Activated CD4-positive, alpha-beta T cell treated with anti-CD3 and anti-CD28 coated beads, Interleukin-2, amount 50 U/mL, for 1 hour (primary cell): ENCODE measurements around the gene PRPSAP1.
"Not testable (repeated sequence)": the region's sequence is repeated elsewhere in the genome, so short reads cannot be mapped to it uniquely, and the experiment has no call there.

Experiments used
- DNase-seq: peaks from one replicate; pipeline ENCODE4 v3.0.0-alpha.2; 2020

Gene PRPSAP1

DNA sequence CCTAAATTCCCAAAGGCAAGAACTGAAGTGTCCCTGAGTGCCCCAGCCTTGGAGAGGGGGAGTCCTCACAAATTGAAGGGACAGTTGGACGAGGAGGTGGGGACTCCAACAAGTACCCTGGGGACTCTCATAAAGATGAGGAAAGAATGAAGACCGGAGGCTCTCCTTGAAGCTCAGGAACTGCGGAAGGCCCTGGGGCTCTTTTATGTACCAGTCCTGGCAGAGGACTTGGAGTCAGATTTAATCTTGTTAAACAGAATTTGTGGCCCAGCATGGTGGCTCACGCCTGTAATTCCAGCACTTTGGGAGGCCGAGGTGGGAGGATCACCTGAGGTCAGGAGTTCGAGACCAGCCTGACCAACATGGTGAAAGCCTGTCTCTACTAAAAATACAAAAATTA lies 6.1 kb upstream of the PRPSAP1 start:
- not testable (repeated sequence) for DNase-seq

DNA sequence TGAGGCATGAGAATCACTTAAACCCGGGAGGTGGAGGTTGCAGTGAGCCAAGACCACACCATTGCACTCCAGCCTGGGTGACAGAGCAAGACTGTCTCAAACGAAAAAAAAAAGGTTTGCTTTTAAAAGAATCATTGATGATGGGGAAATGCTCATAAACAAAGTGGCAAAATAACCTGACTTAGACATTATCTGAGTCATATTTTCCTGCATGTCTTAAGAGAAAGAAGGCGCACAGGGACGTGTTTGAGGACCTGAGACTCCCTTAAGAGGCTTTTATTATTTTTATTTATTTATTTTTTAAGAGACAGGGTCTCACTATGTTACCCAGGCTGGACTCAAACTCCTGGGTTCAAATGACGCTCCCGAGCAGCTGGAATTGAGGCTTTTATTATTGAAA lies 5.7 kb upstream of the PRPSAP1 start:
- no peak for DNase-seq

DNA sequence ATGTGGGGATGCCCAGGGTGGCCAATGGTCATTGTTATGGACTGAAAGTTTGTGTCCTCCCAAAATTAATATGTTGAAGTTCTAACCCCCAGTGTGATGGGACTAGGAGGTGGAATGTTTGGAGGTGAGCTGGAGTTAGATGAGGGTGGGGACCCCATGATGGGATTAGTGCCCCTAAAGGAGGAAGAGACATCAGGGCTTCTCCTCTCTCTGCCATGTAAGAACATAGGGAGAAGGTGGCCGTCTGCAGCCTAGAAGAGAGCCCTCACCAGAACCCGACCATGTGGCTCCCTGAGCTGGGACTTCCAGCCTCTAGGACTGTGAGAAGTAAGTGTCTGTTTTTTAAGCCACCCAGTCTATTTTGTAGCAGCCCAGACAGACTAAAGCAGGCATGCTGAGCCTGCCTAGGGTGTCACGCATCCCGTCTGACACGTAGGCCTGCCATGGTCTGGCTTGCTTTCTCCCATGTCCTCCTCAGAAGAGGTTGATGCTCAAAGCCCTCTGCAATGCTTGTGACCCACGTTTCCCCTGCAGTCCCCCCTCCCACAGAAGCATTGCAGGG lies 4.0 kb upstream of the PRPSAP1 start:
- DNase-seq = no peak

DNA sequence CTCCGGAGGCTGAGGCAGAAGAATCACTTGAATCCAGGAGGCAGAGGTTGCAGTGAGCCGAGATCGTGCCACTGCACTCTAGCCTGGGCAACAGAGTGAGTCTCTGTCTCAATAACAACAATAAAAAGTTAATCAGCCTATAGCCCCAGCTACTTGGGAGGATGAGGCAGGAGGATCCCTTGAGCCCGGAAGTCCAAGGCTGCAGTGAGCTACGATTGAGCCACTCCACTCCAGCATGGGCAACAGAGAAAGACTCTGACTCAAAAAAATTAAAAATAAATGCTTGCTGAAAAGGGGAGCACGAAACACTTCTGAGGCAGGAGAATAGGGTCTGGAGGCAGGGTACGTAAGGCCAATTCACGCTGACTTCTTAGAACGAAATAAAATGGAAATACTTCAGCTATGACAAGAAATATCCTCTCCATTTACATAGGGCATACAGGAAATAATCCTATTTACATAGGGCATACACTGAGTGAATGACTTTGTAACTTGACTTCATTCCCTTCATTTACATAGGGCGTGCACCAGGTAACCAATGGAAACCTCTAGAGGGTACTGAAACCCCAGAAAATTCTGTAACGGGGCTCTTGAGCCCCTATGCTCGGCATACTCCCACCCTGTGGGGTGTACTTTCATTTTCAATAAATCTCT lies 3.2 kb upstream of the PRPSAP1 start:
- no peak for DNase-seq

DNA sequence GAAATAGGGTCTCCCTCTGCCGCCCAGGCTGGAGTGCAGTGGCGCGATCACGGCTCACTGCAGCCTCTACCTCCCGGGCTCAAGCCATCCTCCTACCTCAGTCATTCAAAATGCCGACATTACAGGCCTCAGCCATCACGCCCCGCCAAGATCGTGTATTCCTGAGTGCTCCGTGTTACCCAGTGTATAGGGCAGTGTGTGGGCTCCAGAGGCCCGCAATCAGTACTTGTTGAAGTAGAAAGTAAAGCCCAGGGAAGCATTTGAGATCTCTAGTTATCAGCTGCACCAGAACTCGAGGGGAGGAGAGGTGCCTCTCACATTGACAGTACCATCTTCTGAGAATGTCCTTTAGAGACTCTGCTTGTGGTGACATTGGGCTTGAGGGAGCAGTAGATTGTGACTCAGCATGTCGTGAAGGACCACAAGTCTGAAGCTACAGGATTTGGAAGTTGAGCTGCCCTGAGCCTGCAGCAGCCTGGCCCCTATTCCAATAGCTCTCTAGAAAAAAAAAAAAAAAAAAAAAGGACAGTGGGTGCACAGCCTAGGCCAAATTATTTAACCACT lies 1.1 kb upstream of the PRPSAP1 start:
- no peak for DNase-seq

DNA sequence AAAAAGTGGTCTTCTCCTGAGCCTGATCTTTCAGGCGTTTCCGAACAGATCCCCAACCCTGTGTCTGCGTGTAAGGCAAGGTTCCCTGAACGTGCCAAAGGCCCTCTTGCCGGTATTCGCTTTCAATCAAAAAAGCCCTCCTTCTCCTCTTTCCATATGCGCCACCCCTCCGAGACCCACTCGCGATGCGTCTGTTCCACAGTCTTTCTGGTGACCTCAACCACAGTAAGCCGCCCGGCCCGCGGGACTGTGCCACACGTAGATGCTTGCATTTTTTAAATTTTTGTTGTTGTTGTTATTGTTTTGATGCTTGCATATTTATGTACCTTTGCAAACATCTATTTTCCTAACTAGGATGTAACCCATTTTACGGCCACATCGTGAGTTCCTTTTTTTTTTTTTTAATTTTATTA lies 607 bp upstream of the PRPSAP1 start:
- no peak for DNase-seq

DNA sequence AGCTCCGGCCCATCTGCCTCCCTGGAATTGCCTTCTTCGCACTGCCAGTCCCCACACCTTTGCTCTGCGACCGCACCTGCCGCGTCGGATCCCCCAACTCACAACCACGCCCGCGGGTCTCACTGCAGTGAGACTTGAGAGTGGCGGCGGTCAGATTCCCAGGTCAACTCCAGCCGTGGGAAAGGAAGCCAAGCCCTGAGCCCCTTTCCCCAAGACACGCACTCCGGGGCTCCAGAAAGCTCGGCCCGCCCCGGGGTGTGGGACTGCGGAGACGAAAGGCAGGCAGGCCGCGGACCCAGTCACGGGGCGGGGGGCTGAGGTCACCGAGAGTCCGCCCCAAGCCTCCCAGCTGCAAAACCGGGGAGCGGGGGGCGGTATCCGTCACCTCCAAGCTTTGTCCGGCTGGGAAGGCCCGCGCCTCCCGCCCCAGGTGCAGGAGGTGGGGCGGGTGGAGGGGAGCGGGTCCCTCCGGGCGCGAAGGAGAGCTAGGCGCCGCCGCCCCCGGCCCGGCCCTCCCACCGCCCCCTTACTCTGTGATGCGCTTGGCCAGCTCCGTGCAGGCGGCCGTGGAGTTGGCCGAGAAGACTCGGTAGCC lies 615 bp downstream of the PRPSAP1 start:
- no peak for DNase-seq

DNA sequence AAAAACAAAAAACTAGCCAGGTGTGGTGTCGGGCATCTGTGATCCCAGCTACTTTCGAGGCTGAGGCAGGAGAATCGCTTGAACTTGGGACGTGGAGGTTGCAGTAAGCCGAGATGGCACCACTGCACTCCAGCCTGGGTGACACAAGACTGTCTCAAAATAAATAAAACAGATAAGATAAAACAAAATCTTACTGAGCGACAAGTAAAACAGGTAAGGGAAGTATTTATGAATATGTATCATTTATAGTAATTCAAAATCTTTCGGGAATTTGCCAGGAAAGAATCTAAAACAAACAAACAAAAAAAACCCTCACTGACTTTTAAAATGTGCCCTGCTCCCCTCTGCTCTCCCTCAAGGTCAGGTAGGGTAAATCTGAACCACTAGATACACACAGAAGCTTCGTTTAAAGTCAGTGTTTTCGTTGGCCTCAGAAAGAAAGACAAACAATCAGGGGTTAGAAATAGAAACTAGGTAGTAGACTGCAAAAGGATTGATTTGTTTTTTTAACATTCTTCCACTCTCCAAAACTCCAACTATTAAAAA lies 2.1 kb downstream of the PRPSAP1 start:
- DNase-seq = no peak

DNA sequence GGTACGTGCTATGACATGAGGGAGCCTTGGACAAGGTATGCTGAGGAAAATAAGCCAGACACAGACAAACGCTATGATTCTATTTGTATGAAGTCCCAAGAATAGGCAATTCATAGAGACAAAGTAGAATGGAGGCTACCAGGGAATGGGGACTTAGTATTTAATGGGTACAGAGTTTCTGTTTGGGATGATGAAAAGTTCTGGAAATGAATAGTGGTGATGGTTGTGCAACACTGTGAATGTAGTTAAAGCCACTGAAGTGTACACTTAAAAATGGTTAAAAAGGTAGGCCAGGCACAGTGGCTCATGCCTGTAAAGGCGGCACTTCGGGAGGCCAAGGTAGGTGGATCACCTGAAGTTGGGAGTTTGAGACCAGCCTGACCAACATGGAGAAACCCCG lies 3.3 kb downstream of the PRPSAP1 start:
- no peak for DNase-seq

DNA sequence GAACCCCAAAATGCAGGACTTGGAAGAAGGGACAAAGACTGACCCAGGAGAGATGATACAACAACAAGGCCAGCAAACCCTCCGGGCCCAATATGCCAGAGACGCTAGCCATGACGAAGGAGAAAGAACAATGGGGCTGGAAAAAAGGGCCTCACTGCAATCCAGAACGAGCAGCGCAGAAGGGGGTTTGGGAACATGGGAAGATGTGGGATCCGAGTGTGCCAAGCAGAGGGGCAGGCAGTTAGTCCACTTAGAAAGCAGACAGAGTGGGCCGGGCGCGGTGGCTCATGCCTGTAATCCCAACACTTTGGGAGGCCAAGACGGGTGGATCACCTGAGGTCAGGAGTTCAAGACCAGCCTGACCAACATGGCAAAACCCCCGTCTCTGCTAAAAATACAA lies 6.8 kb downstream of the PRPSAP1 start:
- DNase-seq = not testable (repeated sequence)

DNA sequence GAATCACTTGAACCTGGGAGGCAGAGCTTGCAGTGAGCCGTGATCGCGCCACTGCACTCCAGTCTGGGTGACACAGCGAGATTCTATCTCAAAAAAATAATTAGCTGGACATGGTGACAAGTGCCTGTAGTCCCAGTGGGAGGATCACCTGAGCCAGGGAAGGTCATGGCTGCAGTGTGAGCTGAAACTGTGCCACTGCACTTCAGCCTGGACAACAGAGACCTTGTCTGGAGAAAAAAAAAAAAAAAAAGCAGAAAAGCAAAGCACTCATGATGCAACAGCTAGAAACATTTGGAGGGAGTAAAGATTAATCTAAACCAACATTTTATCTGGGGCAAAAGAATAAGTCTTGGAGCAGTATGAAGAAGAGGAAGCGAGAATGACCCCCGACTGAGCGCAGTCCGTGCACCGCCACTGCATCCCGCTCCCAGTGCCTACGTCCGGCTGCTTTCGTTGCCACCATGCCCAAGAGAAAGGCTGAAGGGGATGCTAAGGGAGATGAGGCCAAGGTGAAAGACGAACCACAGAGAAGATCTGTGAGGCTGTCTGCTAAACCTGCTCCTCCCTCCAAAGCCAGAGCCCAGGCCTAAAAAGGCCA lies 8.2 kb downstream of the PRPSAP1 start:
- no peak for DNase-seq

DNA sequence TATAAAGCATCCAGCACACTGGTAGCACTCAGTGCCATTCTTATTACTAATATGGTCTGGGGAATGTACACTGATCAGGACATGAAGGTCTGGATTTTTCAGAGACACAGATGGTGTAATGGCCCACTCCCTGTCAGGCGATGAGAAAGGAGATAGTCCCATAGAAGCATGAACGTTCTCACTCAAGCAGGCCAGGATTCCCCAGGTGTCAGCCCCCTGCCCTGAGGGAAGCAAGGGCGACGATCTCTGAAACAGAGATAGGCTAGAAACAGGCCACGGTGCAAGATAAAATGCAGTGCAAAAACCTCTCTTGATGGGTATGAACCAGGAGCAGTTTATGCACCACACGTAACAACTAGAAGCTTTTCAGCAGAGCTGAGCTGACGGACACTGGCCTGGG lies 10.6 kb downstream of the PRPSAP1 start:
- no peak for DNase-seq

DNA sequence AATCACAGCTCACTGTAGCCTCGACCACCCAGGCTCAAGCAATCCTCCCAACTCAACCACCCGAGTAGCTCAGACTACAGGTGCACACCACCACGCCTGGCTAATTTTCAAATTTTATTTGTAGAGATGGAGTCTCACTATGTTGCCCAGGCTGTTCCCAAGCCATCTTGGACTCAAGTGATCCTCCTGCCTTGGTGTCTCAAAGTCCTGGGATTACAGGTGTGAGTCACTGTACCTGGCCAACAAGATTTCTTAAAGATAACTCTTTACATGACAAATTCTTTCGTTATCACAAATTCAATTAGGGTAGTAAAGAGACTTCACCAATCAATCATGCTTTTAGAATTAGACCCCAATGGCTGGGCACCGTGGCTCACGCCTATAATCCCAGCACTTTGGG lies 12.4 kb downstream of the PRPSAP1 start:
- DNase-seq = no peak

DNA sequence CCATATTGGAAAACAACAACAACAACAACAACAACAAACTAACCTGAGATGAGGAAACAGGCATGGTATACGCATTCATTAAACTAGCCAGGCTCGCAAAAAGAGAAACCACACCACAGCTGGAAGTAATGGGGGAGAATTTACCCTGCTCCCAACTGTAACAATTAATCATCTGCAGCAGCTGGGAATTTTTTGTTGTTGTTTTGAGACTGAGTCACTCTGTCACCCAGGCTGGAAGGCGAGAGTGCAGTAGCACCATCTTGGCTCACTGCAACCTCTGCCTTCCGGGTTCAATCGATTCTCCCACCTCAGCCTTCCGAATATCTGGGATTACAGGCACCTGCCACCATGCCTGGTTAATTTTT lies 16.3 kb downstream of the PRPSAP1 start:
- no peak for DNase-seq

DNA sequence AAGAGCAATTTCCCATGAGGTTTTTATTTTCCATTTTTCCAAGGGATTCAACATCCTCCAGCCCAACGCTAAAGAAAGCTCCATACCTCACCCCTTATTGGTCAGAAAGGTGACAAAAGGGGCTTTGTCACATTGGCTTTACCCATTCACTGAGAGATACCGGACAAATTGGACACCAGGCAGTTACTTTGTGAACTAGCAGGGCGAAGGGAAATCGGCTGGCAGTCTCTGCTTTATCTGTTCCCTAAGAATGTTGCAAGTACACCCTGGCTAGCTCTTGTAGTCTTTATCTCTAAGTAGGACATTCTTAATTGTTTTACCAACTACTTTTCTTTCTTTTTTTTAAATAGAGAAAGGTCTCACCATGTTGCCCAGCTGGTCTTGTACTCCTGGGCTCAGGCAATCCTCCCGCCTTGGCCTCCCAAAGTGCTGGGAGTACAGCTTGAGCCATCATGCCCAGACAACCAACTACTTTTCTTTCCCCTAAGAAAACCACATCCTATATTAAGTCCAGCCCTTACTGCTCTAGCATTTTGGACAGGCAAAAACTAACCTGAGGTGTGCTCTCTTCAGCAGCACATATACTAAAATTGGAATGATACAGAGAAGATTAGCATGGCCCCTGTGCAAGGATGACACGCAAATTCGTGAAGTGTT lies 16.8 kb downstream of the PRPSAP1 start:
- DNase-seq = no peak

DNA sequence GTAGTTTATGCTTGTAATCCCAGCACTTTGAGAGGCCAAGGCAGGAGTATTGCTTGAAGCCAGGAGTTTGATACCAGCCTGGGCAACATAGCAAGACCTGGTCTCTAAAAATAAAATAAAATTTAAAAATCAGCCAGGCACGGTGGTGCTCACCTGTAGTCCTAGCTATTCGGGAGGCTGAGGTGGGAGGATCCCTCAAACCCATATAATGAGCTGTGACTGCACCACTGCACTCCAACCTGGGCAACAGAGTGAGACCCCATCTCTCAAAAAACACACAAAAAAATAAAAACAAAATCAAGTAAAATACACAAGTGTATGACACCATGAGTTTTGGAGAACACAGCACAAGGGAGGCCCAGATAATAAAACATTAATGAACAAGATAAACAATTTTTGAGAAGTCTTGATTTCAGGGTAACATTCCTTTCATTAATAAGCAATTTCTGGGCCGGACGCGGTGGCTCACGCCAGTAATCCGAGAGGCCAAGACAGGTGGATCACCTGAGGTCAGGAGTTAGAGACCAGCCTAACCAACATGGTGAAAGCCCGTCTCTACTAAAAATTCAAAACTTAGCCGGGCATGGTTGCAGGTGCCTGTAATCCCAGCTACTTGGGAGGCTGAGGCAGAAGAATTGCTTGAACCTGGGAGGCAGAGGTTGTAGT lies 17.9 kb downstream of the PRPSAP1 start:
- DNase-seq = no peak

DNA sequence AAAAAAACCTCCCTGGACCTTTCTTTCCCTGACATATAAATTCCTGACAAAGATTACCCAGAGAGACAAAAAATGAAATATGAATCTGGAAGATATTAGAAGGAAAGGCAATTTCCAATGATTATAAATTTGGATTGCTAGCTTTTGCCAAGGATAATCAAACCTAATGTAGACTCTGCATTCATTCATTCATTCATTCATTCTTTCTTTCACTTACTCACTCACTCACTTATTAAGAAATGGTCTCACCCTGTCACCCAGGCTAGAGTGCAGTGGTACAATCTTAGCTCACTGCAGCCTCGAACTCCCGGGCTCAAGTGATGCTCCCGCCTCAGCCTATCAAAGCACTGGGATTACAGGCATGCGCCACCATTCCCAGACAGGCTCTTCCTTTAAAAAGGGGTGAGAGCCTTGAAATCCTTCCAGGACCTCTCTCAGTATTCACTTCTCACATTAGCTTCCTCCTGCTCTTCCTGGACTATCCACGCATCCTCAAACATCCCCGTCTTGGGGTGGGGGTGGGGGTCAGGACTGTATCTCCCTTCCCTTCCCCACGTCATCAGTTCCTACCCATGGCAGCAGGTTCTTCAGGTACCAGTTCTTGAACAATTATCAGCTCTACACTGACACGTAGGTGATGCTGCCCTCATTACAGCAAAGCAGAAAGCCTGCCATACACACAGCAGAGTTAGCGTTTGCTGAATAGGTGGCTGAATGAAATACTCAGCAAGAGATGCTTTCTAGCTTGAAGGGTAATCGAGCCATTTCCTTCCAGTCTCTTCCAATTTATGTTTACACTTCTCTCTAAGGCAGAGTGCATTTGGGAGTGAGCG lies 19.8 kb downstream of the PRPSAP1 start:
- DNase-seq = no peak

DNA sequence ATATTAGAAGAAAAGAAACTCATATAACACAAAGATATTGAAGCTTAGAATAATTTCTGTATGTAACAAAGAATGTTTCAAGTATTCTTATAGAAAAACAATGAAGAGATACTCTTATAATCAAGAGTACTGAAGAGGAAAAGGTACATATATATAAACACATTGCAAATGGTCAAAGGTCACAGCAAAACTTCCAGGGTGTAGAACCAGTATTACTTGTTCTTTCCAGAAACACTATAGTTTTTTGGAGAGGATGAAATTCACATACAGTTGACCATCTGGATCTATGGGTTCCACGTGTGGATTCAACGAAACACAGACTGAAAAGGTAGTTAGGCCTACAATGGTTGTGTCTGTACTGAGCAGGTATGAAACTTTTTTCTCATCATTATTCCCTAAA lies 22.6 kb downstream of the PRPSAP1 start:
- DNase-seq = no peak

DNA sequence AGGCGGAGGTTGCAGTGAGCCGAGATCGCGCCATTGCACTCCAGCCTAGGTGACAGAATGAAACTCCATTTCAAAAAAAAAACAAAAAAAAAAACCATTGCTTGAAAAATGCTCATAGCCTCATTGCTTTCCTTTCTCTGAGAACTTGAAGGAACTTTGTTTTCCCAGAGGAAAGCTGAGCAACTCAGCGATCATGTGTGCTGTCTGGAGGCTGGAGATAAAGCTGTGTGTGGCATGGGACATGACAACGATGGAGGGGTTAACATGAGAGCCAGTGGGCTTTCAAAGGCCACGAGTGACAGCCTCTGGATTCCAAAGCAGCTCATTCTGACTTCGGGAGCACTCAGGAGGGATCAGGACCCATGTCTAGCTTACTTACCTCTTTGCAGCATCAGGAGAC lies 24.1 kb downstream of the PRPSAP1 start:
- DNase-seq = no peak

DNA sequence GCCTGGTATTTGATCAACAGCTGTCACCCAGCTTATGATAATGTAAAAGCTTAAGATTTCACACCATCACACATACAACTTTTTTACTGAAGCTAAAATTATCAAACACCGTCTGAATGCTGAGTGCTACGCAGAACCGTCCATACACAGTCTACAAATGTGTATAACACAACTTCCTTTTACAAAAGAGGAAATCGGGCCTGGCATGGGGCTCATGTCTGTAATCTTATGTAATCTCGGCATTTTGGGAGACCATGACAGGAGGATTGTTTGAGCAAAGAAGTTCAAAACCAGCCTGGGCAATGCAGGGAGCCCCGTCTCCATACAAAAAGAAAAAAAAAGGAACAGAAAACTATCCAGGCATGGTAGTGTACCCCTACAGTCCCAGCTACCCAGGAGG lies 26.0 kb downstream of the PRPSAP1 start:
- no peak for DNase-seq

DNA sequence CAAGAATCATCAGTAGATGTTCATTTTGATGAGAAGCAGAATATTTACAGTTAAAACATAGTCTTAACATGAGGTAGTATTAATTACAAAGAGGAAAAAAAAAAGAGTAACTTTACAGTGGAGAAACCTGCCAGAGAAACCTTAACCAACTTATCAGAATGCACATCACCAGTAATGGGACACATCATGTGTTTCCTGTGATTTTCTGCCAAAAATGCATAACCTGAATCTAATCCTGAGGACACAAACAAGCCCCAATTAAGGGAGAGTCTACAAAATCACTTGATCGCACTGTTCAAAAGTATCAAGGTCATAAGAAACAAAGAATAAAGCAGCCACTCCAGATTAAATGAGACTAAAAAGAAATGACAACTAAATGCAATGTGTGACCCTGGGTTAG lies 27.4 kb downstream of the PRPSAP1 start:
- no peak for DNase-seq

DNA sequence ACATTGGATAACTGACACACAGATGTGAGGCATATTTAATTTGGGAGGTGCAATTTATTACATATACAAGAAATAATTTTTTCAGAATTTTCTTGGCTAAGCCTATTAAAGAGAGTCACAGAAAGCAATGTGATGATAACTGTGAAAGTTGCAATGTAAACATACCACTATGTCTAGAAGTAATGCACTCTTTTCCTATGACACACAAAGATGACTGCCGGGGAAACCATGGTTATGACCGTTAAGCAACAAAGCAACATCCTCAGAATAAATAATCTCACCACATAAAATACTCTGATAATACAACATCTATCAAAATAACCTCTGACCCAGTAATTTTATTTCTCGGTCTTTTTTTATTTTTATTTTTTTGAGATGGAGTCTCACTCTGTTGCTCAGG lies 35.1 kb downstream of the PRPSAP1 start:
- DNase-seq = no peak
